ENCODE measurements around the gene ASB4.
"Not testable (repeated sequence)": the region's sequence is repeated elsewhere in the genome, so short reads cannot be mapped to it uniquely, and the experiment has no call there.

The ASB4 gene

DNA sequence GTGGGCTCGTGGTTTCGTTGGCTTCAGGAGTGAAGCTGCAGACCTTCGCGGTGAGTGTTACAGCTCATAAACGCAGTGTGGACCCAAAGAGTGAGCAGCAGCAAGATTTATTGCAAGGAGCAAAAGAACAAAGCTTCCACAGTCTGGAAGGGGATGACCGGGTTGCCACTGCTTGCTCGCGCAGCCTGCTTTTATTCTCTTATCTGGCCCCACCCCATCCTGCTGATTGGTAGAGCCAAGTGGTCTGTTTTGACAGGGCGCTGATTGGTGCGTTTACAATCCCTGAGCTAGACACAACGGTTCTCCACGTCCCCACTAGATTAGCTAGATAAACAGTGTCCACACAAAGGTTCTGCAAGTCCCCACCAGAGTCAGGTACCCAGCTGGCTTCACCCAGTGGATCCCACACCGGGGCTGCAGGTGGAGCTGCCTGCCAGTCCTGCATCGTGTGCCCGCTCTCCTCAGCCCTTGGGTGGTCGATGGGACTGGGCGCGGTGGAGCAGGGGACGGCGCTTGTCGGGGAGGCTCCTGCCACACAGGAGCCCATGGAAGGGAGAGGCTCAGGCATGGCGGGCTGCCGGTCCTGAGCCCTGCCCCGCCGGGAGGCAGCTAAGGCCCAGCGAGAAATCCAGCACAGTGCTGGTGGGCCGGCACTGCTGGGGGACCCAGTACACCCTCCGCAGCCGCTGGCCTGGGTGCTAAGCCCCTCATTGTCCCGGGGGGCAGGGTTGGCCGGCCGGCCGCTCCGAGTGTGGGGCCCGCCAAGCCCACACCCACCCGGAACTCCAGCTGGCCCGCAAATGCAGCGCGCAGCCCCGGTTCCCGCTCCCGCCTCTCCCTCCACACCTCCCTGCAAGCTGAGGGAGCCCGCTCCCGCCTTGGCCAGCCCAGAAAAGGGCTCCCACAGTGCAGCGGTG lies 66.5 kb downstream of the ASB4 start:
- not testable (repeated sequence) for DNase-seq (ENCODE audit: low read depth in 2 of 2)

DNA sequence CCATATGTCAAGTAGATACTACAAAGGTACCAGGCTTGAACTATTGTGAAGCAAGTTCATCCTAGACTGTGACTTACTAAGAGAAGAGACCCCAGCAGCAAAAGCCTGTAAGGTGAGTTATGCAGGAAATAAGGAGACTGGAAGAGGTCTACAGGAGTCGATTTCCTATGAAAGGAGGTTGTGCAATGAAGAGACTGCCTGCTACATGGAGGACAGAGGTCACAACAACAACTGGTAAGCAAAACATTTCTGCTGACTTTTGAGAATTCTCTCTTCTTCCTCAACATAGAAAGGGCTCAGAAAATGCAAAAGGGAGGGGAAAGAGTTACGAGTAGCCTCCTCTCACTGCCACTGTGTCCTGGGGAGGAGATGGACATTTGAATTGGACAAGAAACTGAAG lies 68.2 kb downstream of the ASB4 start:
- DNase-seq (ENCODE audit: low read depth in 2 of 2) = no peak

GRCh38 chr7:95556777-95557176 lies 71.0 kb downstream of the ASB4 start:
- no peak for DNase-seq (ENCODE audit: low read depth in 2 of 2)

DNA sequence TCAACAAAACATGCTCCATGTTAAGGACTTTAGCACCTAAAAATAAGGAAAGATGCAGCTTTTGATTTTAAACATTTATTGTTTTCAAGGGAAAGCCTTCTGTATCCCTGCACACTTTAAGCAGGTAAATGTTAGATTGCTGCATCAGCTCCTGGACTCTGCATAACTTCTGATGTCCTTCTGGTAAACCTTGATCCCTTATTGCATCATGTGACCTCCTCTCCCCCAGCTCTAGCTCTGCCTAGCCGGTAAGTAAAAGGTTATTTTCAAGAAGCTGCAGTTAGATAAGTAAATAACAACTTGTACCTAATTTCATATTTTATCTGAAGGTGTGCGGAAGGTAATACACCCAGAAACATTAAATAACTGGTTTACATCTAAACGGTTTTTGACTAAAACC lies 73.1 kb downstream of the ASB4 start:
- no peak for DNase-seq (ENCODE audit: low read depth in 2 of 2)

DNA sequence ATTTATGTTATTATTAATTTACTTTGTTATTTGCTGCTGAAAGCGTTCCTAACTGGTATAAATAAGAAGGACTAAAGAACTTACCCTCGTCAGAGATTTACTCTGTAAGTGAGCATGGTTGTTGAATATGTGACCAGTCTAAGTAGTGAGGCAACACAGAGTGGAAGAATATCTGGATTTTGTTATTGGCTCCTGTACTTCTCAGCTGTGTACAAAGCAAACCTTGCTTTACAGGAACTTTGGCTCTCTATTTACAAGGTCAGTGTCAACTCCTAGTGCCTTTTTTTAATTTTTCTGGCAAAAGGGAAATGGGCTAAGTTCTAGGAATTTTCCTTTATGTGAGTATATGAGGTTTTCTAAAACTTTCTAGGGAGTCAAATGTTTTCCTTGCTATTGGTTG lies 74.9 kb downstream of the ASB4 start:
- DNase-seq (ENCODE audit: low read depth in 2 of 2) = no peak

DNA sequence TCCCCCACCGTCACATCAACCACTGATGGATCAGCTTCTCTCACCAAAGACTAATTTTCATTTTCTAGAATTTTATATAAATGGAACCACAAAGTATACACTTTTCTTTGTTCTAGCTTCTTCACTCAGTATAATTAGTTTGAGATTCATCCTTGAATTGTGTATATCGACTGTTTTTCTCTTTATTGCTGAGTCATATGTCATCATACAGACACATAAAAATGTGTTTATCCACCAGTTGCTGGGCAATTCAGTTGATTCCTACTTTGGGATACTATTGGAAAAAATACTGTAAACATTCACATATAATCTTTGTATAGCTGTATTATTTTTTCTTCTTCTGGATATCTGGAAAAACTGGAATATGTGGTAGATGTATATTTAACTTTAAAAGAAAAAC lies 84.0 kb downstream of the ASB4 start:
- DNase-seq (ENCODE audit: low read depth in 2 of 2) = no peak

GRCh38 chr7:95577137-95577536 lies 91.4 kb downstream of the ASB4 start:
- no peak for DNase-seq (ENCODE audit: low read depth in 2 of 2)

GRCh38 chr7:95578299-95578855 lies 92.6 kb downstream of the ASB4 start:
- DNase-seq (ENCODE audit: low read depth in 2 of 2) = no peak

DNA sequence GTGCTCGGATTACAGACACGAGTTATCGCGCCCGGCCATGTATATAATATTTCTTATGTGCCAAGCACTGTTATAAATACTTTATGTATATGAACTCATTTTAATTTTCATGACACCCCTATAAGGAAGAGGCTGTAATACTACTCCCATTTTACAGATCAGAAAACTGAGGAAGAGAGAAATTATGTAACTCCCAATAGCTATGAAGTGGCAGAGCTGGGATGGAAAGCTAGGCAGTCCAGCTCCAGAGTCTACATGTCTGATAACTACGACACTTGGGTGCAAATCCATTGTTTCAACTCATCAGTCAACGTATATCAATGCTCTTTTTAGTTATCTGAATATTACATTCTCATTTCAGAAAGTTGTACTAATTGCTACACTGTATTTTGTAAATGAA lies 93.6 kb downstream of the ASB4 start:
- no peak for DNase-seq (ENCODE audit: low read depth in 2 of 2)

DNA sequence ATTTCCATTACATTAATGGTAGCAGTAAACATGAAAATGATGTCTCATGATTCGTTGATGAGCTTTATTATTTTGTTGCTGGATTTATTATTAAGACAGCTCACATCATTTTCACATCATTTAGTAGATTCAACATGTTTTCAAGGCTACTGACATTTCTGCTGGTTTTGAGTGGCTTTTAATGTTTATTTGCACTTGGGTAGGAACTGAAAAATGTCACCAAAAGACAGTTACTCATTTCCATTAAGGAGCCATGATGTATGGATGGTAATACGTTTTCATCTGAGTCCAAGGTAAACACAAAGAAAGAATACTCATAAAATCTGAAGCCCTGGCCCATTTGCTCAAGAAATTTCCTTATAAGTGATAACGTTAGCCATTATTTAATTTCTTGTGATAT lies 95.7 kb downstream of the ASB4 start:
- DNase-seq (ENCODE audit: low read depth in 2 of 2) = no peak

GRCh38 chr7:95582578-95583293 lies 97.0 kb downstream of the ASB4 start:
- no peak for DNase-seq (ENCODE audit: low read depth in 2 of 2)

GRCh38 chr7:95583834-95584621 lies 98.3 kb downstream of the ASB4 start:
- DNase-seq (ENCODE audit: low read depth in 2 of 2) = no peak

- DNase-seq (ENCODE audit: low read depth in 2 of 2) = no peak
Observed at GRCh38 chr7:95584769-95585425, 99.2 kb downstream of the ASB4 start.

GRCh38 chr7:95585426-95585789 lies 99.7 kb downstream of the ASB4 start:
- DNase-seq (ENCODE audit: low read depth in 2 of 2) = no peak

DNA sequence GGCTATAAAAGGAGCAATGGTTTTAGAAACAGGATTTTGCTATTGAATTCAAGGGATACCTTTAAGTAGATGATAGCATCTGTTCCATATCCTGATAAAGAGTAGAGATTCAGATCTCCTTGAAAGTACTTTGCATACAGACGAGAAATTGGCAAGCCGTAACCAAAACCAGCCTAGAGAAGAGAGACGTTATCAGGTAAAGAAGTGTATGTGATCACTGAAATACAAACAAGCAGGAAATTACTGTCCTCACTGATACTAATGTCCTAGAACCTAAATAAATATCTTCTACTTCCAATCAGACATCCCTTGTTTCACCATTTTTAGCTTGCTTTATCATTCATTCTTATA lies 101.2 kb downstream of the ASB4 start:
- no peak for DNase-seq (ENCODE audit: low read depth in 2 of 2)

DNA sequence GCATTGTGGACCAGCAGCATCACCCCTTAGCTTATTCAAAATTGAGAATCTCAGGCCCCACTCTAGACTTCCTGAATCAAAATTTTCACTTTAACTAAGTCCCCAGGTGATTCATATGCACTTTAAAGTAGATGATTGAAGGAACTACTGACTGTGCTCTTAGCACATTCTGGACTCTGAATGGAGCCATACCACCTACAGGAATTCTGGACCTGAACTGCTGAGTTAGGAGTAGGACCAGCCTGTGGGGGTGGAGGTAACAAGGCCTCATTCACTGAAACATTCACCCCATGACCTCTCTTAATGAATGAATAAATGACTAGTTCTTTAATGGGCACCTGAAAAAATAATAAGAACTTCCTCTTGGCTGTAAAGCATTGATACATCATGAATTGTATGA lies 103.3 kb downstream of the ASB4 start:
- no peak for DNase-seq (ENCODE audit: low read depth in 2 of 2)

DNA sequence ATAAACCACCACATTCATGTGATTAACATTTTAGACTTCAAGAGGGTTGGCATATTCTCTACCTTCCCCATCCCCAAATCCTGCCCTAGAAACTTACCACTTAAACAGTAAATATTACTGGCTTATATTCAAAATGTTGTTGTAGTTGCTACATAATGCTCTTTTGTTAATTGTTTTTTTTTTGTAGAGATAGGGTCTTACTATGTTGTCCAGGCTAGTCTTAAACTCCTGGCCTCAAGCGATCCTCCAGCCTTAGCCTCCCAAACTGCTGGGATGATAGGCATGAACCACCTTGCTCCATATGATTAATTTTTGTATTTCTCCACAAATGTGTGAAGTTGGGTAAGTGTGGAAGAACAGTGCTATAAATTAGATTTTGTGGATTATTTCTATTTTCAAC lies 104.0 kb downstream of the ASB4 start:
- DNase-seq (ENCODE audit: low read depth in 2 of 2) = no peak

All from stimulated activated CD8-positive, alpha-beta memory T cell treated with anti-CD3 and anti-CD28 coated beads, Interleukin-2, amount 100 ng/mL, for 48 hours (primary cell).